NCI-H1092 (cell line): ENCODE measurements around the gene YAP1.

Experiments
- DNase-seq: peaks from one replicate; lab custom pipeline; 2025; lab: John Stamatoyannopoulos, UW

The YAP1 gene

GRCh38 chr11:102279641-102280170, 169.5 kb downstream of the YAP1 start:
- no peak for DNase-seq

- no peak for DNase-seq
Observed at GRCh38 chr11:102280245-102280833, 170.1 kb downstream of the YAP1 start.
